IMR-90 (cell line): ENCODE results near the gene EPB41L4A. TPM values are rescaled to one million over a fixed set of nuclear protein-coding genes. Genes with fewer than 3 reads are reported as not detected.

Experiments
- ATAC-seq: fragments of 200-7000 bp; cut with Tn5 transposase; 2 replicates; pipeline ENCODE4 v1.9.1; 2020; ENCODE audit warnings: low read depth, mild to moderate bottlenecking, moderate library complexity
- BruUV-seq: library from RNA; stranded (reverse); fragments of 400-500 nt; replicated peaks from 2 replicates; lab custom pipeline; 2021; lab: Mats Ljungman, UMichigan
- CTCF ChIA-PET: fragments of 300-600 bp; formaldehyde crosslinking; extraction: SDS; loops from one replicate; lab custom pipeline; 2021; ENCODE audit warnings: antibody characterized with exemption; lab: Yijun Ruan, JAX
- POLR2A ChIA-PET: fragments of 300-600 bp; sonication (Branson Sonifier 250); formaldehyde crosslinking; loops from one replicate; lab custom pipeline; 2022; ENCODE audit warnings: antibody characterized with exemption; ENCODE audit not compliant: unreplicated experiment; lab: Charles Lee
- DNase-seq: peaks from one replicate; pipeline ENCODE4 v3.0.0; 2013
- H2AFZ ChIP-seq: replicated peaks from 2 replicates; pipeline ENCODE3; 2013; ENCODE audit warnings: low read length, mild to moderate bottlenecking; ENCODE audit not compliant: poor library complexity
- H2AK5ac ChIP-seq: 2 replicates; pipeline ENCODE4 v1.6.1; 2013; ENCODE audit warnings: low read depth, low read length, inconsistent platforms
- H2AK9ac ChIP-seq: replicated peaks from 2 replicates; pipeline ENCODE3; 2013; ENCODE audit warnings: mild to moderate bottlenecking, low read depth, low read length, moderate library complexity; ENCODE audit not compliant: poor library complexity
- H2BK120ac ChIP-seq: 2 replicates; pipeline ENCODE4 v1.6.1; 2013; ENCODE audit warnings: low read depth, low read length, inconsistent platforms
- H2BK15ac ChIP-seq: 3 replicates; pipeline ENCODE4 v1.6.1; 2013; ENCODE audit warnings: low read depth, low read length, inconsistent platforms
- H2BK20ac ChIP-seq: 2 replicates; pipeline ENCODE4 v1.6.1; 2013; ENCODE audit warnings: low read depth, mild to moderate bottlenecking, inconsistent platforms, low read length, moderate library complexity
- H2BK5ac ChIP-seq: 2 replicates; pipeline ENCODE4 v1.6.1; 2013; ENCODE audit warnings: mild to moderate bottlenecking, low read depth, low read length, inconsistent platforms; ENCODE audit not compliant: poor library complexity, severe bottlenecking
- H3K14ac ChIP-seq: replicated peaks from 2 replicates; pipeline ENCODE4 v1.6.1; 2013; ENCODE audit warnings: low read depth, low read length, inconsistent platforms
- H3K18ac ChIP-seq: 2 replicates; pipeline ENCODE4 v1.6.1; 2013; ENCODE audit warnings: low read depth, low read length, control low read depth
- H3K23ac ChIP-seq: 2 replicates; pipeline ENCODE4 v1.6.1; 2013; ENCODE audit warnings: low read depth, low read length, inconsistent platforms
- H3K27ac ChIP-seq: 2 replicates; pipeline ENCODE4 v1.5.1; 2013; ENCODE audit warnings: mild to moderate bottlenecking, control low read depth, low read length; ENCODE audit not compliant: insufficient read depth
- H3K27me3 ChIP-seq: 2 replicates; pipeline ENCODE4 v1.6.1; 2013; ENCODE audit warnings: low read length; ENCODE audit not compliant: control insufficient read depth, insufficient read depth
- H3K36me3 ChIP-seq: 2 replicates; pipeline ENCODE4 v1.6.1; 2013; ENCODE audit warnings: low read length, mixed read lengths; ENCODE audit not compliant: control insufficient read depth, insufficient read depth
- H3K4ac ChIP-seq: 2 replicates; pipeline ENCODE4 v1.6.1; 2013; ENCODE audit warnings: low read depth, low read length, inconsistent platforms
- H3K4me1 ChIP-seq: 2 replicates; pipeline ENCODE4 v1.6.1; 2013; ENCODE audit warnings: low read length, mixed read lengths; ENCODE audit not compliant: control insufficient read depth, insufficient read depth
- H3K4me2 ChIP-seq: 2 replicates; pipeline ENCODE4 v1.6.1; 2013; ENCODE audit warnings: low read depth, mild to moderate bottlenecking, control low read depth, low read length, moderate library complexity
- H3K4me3 ChIP-seq: 2 replicates; pipeline ENCODE4 v1.5.1; 2013; ENCODE audit warnings: low read depth, mild to moderate bottlenecking, control low read depth, low read length, moderate library complexity; ENCODE audit not compliant: insufficient read depth
- H3K56ac ChIP-seq: 2 replicates; pipeline ENCODE4 v1.6.1; 2013; ENCODE audit warnings: low read length, inconsistent platforms; ENCODE audit not compliant: insufficient read depth; ENCODE audit errors: extremely low read depth
- H3K79me1 ChIP-seq, 2 experiments: 2 replicates each; pipeline ENCODE4 v1.6.1; 2013; ENCODE audit warnings: low read length in 2 of 2, inconsistent platforms in 1 of 2, low read depth in 1 of 2
- H3K9ac ChIP-seq: 2 replicates; pipeline ENCODE4 v1.6.1; 2013; ENCODE audit warnings: low read depth, low read length, control low read depth
- H3K9me1 ChIP-seq: 2 replicates; pipeline ENCODE4 v1.6.1; 2013; ENCODE audit warnings: low read length, inconsistent platforms; ENCODE audit not compliant: insufficient read depth
- H3K9me3 ChIP-seq: 2 replicates; pipeline ENCODE4 v1.6.1; 2013; ENCODE audit warnings: low read length; ENCODE audit not compliant: control insufficient read depth, insufficient read depth
- H4K20me1 ChIP-seq: 2 replicates; pipeline ENCODE4 v1.6.1; 2013; ENCODE audit warnings: low read length, inconsistent platforms; ENCODE audit not compliant: insufficient read depth
- H4K5ac ChIP-seq: 2 replicates; pipeline ENCODE4 v1.6.1; 2013; ENCODE audit warnings: mild to moderate bottlenecking, low read depth, low read length, control low read depth
- H4K8ac ChIP-seq, 2 experiments: 2 replicates each; pipeline ENCODE4 v1.6.1; 2013; ENCODE audit warnings: low read depth in 2 of 2, low read length in 2 of 2, control low read depth in 1 of 2, inconsistent platforms in 1 of 2
- H4K91ac ChIP-seq: 2 replicates; pipeline ENCODE4 v1.6.1; 2013; ENCODE audit warnings: low read depth, low read length, inconsistent platforms; ENCODE audit not compliant: insufficient read depth
- CEBPB ChIP-seq: IDR thresholded peaks from 2 replicates; pipeline ENCODE4 v1.6.1; 2012; ENCODE audit warnings: low read depth, low read length, improper control_type of control experiment
- CHD1 ChIP-seq: IDR thresholded peaks from 2 replicates; pipeline ENCODE4 v1.6.1; 2012; ENCODE audit warnings: low read depth, low read length, improper control_type of control experiment
- CTCF ChIP-seq: conservative IDR thresholded peaks from 2 replicates; pipeline ENCODE4 v1.5.1; 2012; ENCODE audit warnings: mild to moderate bottlenecking, low read depth, low read length, improper control_type of control experiment
- FOS ChIP-seq: fragments of 150-350 bp; IDR thresholded peaks from 2 replicates; pipeline ENCODE4 v1.6.1; 2016; ENCODE audit warnings: low read depth, low read length
- MAFK ChIP-seq: IDR thresholded peaks from 2 replicates; pipeline ENCODE4 v1.6.1; 2012; ENCODE audit warnings: low read depth, low read length, improper control_type of control experiment
- MAZ ChIP-seq: IDR thresholded peaks from 2 replicates; pipeline ENCODE4 v1.6.1; 2012; ENCODE audit warnings: low read depth, mild to moderate bottlenecking, low read length, improper control_type of control experiment, moderate library complexity, borderline replicate concordance
- MXI1 ChIP-seq: IDR thresholded peaks from 2 replicates; pipeline ENCODE4 v1.6.1; 2012; ENCODE audit warnings: low read depth, mild to moderate bottlenecking, low read length, moderate library complexity, borderline replicate concordance
- NFE2L2 ChIP-seq: fragments of 150-350 bp; IDR thresholded peaks from 2 replicates; pipeline ENCODE4 v1.6.1; 2016; ENCODE audit warnings: low read depth, mild to moderate bottlenecking, low read length
- POLR2A ChIP-seq: IDR thresholded peaks from 2 replicates; pipeline ENCODE4 v1.6.1; 2012; ENCODE audit warnings: mild to moderate bottlenecking, low read depth, low read length
- RAD21 ChIP-seq: IDR thresholded peaks from 2 replicates; pipeline ENCODE4 v1.6.1; 2012; ENCODE audit warnings: low read length, improper control_type of control experiment
- RCOR1 ChIP-seq: IDR thresholded peaks from 2 replicates; pipeline ENCODE4 v1.6.1; 2012; ENCODE audit warnings: mild to moderate bottlenecking, low read length, improper control_type of control experiment; ENCODE audit not compliant: insufficient replicate concordance
- RFX5 ChIP-seq: IDR thresholded peaks from 2 replicates; pipeline ENCODE4 v1.8.0; 2012; ENCODE audit warnings: low read depth, mild to moderate bottlenecking, low read length, moderate library complexity
- SMC3 ChIP-seq: fragments of 150-350 bp; IDR thresholded peaks from 2 replicates; pipeline ENCODE4 v1.6.1; 2016; ENCODE audit warnings: low read depth, mild to moderate bottlenecking, antibody characterized with exemption, low read length, moderate library complexity
- USF2 ChIP-seq: fragments of 150-350 bp; IDR thresholded peaks from 2 replicates; pipeline ENCODE4 v1.6.1; 2017; ENCODE audit warnings: mild to moderate bottlenecking, antibody characterized with exemption, low read length, low read depth
- whole genome bisulfite sequencing, 2 experiments: methylation state at CpG; one replicate each; pipeline versions ENCODE4 v1.1.5 to v1.1.7; 2013; ENCODE audit warnings: missing lambda C conversion rate in 2 of 2; ENCODE audit not compliant: insufficient read length in 1 of 2; ENCODE audit errors: extremely low coverage in 2 of 2; 5-methylcytosine and 5-hydroxymethylcytosine counted together
- dilution Hi-C: fragments of 300-500 bp; cut with HindIII; formaldehyde crosslinking; loops from one replicate; pipeline ENCODE4 v1.14.3; 2018; ENCODE audit warnings: low sequenced_read_pairs; ENCODE audit not compliant: unreplicated experiment
- in situ Hi-C: fragments of 300-500 bp; cut with MboI; formaldehyde crosslinking; loops from 3 replicates; pipeline ENCODE4 v1.14.3; 2019; ENCODE audit warnings: low sequenced_read_pairs, inconsistent platforms, mixed read lengths
- intact Hi-C: fragments of 100-400 bp; cut with micrococcal nuclease; formaldehyde crosslinking; loops from 2 replicates; pipeline ENCODE4 v1.10.0; 2022
- polyA plus RNA-seq, 3 experiments: library from polyadenylated mRNA; depleted of rRNA; stranded (reverse); fragments of >200 nt; gene quantifications; 2 replicates each; pipeline ENCODE4 v1.2.3, GENCODE V29; 2012; ENCODE audit warnings: low replicate concordance in 1 of 3
- total RNA-seq: library from RNA; depleted of rRNA; stranded (reverse); fragments of >200 nt; gene quantifications from 2 replicates; pipeline ENCODE4 v1.2.3, GENCODE V29; 2012

The EPB41L4A gene
- total and polyA plus RNA-seq, 2 of the 4 experiments (the other 2 are of a cell fraction), result under 0.01 to 0.02 TPM

- dilution Hi-C loops, result no loop called here
- H4K8ac ChIP-seq, result no peak overlapping the region
- H3K56ac ChIP-seq, result no peak overlapping the region
- H3K79me1 ChIP-seq, result no peaks in the 10 kb centered on the region
- no peak overlapping the region for H3K18ac ChIP-seq
- ChIA-PET CTCF (no interaction called here), POLR2A (no interaction called here)
- H3K4ac ChIP-seq, result no peak overlapping the region
- in situ Hi-C loops, result no loop called here
- H2BK120ac ChIP-seq, result no peak overlapping the region
- H2BK5ac ChIP-seq, result no peak overlapping the region
- no peak overlapping the region for H3K4me2 ChIP-seq
- no peak for TF ChIP-seq CTCF
- TF ChIP-seq RAD21, result no peak
- TF ChIP-seq MXI1, result no peak
- TF ChIP-seq FOS, result no peak
- TF ChIP-seq MAFK, result no peak
- TF ChIP-seq SMC3, result no peak
- no peak for TF ChIP-seq RFX5
- no peak for TF ChIP-seq MAZ
- no peak for TF ChIP-seq POLR2A
- TF ChIP-seq USF2, result no peak
- no peak for TF ChIP-seq CEBPB
- no peak for TF ChIP-seq CHD1
- no peak for TF ChIP-seq NFE2L2
- no peak for TF ChIP-seq RCOR1
- no TSS peak for BruUV-seq
- no peaks in the 10 kb centered on the region for H3K4me1 ChIP-seq
- H2AFZ ChIP-seq, result no peak overlapping the region
- H4K5ac ChIP-seq, result no peak overlapping the region
- no peak overlapping the region for H3K9ac ChIP-seq
- no peaks in the 10 kb centered on the region; the same call in none of the 2 replicates for H3K27me3 ChIP-seq
- intact Hi-C loops, result no loop called here
- no peak overlapping the region for H3K4me3 ChIP-seq
- H3K23ac ChIP-seq, result no peak overlapping the region
- no peak overlapping the region for H2BK20ac ChIP-seq
- no peak overlapping the region for H2BK15ac ChIP-seq
- 60% methylated on average over 4 of the region's 7 CpGs; no CpG with 5 or more reads in 1 of the 2 experiments for whole genome bisulfite sequencing, 2 experiments
- no peak overlapping the region for H2AK9ac ChIP-seq
- no peak for DNase-seq
- H3K14ac ChIP-seq, result no peak overlapping the region
- no peak overlapping the region for H2AK5ac ChIP-seq
- H3K36me3 ChIP-seq, result no peaks in the 10 kb centered on the region
- no peak overlapping the region for H4K91ac ChIP-seq
- H3K9me1 ChIP-seq, result no peaks in the 10 kb centered on the region
- no peak for ATAC-seq
- no peak overlapping the region for H3K27ac ChIP-seq
- no peaks in the 10 kb centered on the region for H3K9me3 ChIP-seq
- no peaks in the 10 kb centered on the region for H4K20me1 ChIP-seq
These were observed 125.5 kb downstream of the EPB41L4A start for GRCh38 chr5:112293587-112293986.
